HEK293 (cell line): ENCODE measurements around the gene ATP6V0E2.
"Not testable (repeated sequence)": the region's sequence is repeated elsewhere in the genome, so short reads cannot be mapped to it uniquely, and the experiment has no call there.

ENCODE experiments used
- CTCF ChIA-PET: fragments of 350-600 bp; formaldehyde crosslinking; extraction: SDS; loops from one replicate; lab custom pipeline; 2021; ENCODE audit warnings: antibody characterized with exemption; lab: Yijun Ruan, JAX
- POLR2A ChIA-PET: fragments of 300-600 bp; formaldehyde crosslinking; extraction: SDS; loops from one replicate; lab custom pipeline; 2020; ENCODE audit warnings: antibody characterized with exemption, inconsistent platforms; lab: Yijun Ruan, JAX
- H3K27ac ChIP-seq: fragments of 200-500 bp; sonication (Bioruptor generic); 2 replicates; pipeline ENCODE4 v1.5.1; 2014; ENCODE audit warnings: low read depth, low read length, control low read depth, inconsistent platforms; ENCODE audit errors: extremely low read depth
- H3K36me3 ChIP-seq, 2 experiments: fragments of 200-500 bp in 1 of 2; sonication (Bioruptor generic) in 1 of 2; 1 replicate in 1 of 2; 2 replicates in 1 of 2; pipeline ENCODE4 v1.5.1; 2014 to 2017; ENCODE audit warnings: inconsistent platforms in 2 of 2, low read length in 2 of 2; ENCODE audit not compliant: control insufficient read depth in 2 of 2, insufficient read depth in 1 of 2
- H3K4me1 ChIP-seq: fragments of 200-500 bp; sonication (Bioruptor generic); 2 replicates; pipeline ENCODE4 v1.5.1; 2014; ENCODE audit warnings: mild to moderate bottlenecking, low read length, inconsistent platforms; ENCODE audit not compliant: control insufficient read depth, insufficient read depth
- H3K4me3 ChIP-seq: 2 replicates; pipeline ENCODE4 v1.5.1; 2011; ENCODE audit warnings: low read depth, mild to moderate bottlenecking, control low read depth, low read length, moderate library complexity
- H3K9me3 ChIP-seq: fragments of 200-500 bp; sonication (Bioruptor generic); 2 replicates; pipeline ENCODE4 v1.5.1; 2014; ENCODE audit warnings: low read depth, low read length, inconsistent platforms; ENCODE audit not compliant: control insufficient read depth, insufficient read depth
- GLIS2 ChIP-seq: fragments of 450-650 bp; formaldehyde crosslinking; IDR thresholded peaks from 2 replicates; pipeline ENCODE4 v1.5.1; 2016; ENCODE audit warnings: missing biosample characterization, missing genetic modification characterization
- PATZ1 ChIP-seq: fragments of 450-650 bp; formaldehyde crosslinking; IDR thresholded peaks from 2 replicates; pipeline ENCODE4 v1.5.1; 2016; ENCODE audit warnings: missing biosample characterization, missing genetic modification characterization
- SP7 ChIP-seq: fragments of 450-650 bp; formaldehyde crosslinking; IDR thresholded peaks from 2 replicates; pipeline ENCODE4 v1.5.1; 2016; ENCODE audit warnings: missing biosample characterization, missing genetic modification characterization
- ZFP37 ChIP-seq: fragments of 450-650 bp; formaldehyde crosslinking; IDR thresholded peaks from 2 replicates; pipeline ENCODE4 v1.5.1; 2016; ENCODE audit warnings: missing biosample characterization, missing genetic modification characterization
- ZNF114 ChIP-seq: fragments of 450-650 bp; formaldehyde crosslinking; IDR thresholded peaks from 2 replicates; pipeline ENCODE4 v1.5.0; 2017; ENCODE audit warnings: missing biosample characterization, missing genetic modification characterization
- ZNF175 ChIP-seq: fragments of 450-650 bp; formaldehyde crosslinking; IDR thresholded peaks from 2 replicates; pipeline ENCODE4 v1.5.1; 2016; ENCODE audit warnings: missing biosample characterization, missing genetic modification characterization
- ZNF423 ChIP-seq: fragments of 450-650 bp; formaldehyde crosslinking; IDR thresholded peaks from 2 replicates; pipeline ENCODE4 v1.5.1; 2016; ENCODE audit warnings: missing biosample characterization, missing genetic modification characterization
- ZNF426 ChIP-seq: fragments of 450-650 bp; formaldehyde crosslinking; IDR thresholded peaks from 2 replicates; pipeline ENCODE4 v1.5.1; 2017; ENCODE audit warnings: missing biosample characterization, missing genetic modification characterization, mild to moderate bottlenecking, inconsistent platforms, moderate library complexity
- ZNF433 ChIP-seq: fragments of 450-650 bp; formaldehyde crosslinking; IDR thresholded peaks from 2 replicates; pipeline ENCODE4 v1.5.1; 2016; ENCODE audit warnings: missing biosample characterization, missing genetic modification characterization, low read depth
- ZNF510 ChIP-seq: fragments of 450-650 bp; formaldehyde crosslinking; IDR thresholded peaks from 2 replicates; pipeline ENCODE4 v1.5.1; 2018; ENCODE audit warnings: mild to moderate bottlenecking, missing genetic modification characterization, missing biosample characterization; ENCODE audit not compliant: insufficient replicate concordance
- ZNF513 ChIP-seq: fragments of 450-650 bp; IDR thresholded peaks from 2 replicates; pipeline ENCODE4 v1.5.1; 2018; ENCODE audit warnings: missing biosample characterization, missing genetic modification characterization
- ZNF580 ChIP-seq: fragments of 450-650 bp; formaldehyde crosslinking; IDR thresholded peaks from 2 replicates; pipeline ENCODE4 v1.5.1; 2016; ENCODE audit warnings: missing biosample characterization, missing genetic modification characterization
- ZNF626 ChIP-seq: fragments of 450-650 bp; sonication (Bioruptor Pico); formaldehyde crosslinking; IDR thresholded peaks from 2 replicates; pipeline ENCODE4 v1.5.1; 2018; ENCODE audit warnings: missing biosample characterization, missing genetic modification characterization, inconsistent platforms
- ZNF776 ChIP-seq: fragments of 450-650 bp; formaldehyde crosslinking; IDR thresholded peaks from 2 replicates; pipeline ENCODE4 v1.5.0; 2017; ENCODE audit warnings: missing biosample characterization, missing genetic modification characterization, borderline replicate concordance
- ZSCAN18 ChIP-seq: fragments of 450-650 bp; formaldehyde crosslinking; IDR thresholded peaks from 2 replicates; pipeline ENCODE4 v1.5.1; 2016; ENCODE audit warnings: missing biosample characterization, missing genetic modification characterization

ATP6V0E2 gene

GRCh38 chr7:149886018-149886415 is 12.2 kb downstream of the ATP6V0E2 start:
- no peak overlapping the region for H3K27ac ChIP-seq
- H3K4me1 ChIP-seq = no peaks in the 10 kb centered on the region
- peaks cover 0 to 3% of the 10 kb centered on the region in 2 experiments; a peak in 1 of 3 replicates for H3K36me3 ChIP-seq
- TF ChIP-seq ZNF426 (no peak), ZNF114 (no peak), ZNF580 (no peak), ZNF776 (tag by site-specific recombination) (no peak)
- H3K9me3 ChIP-seq = no peaks in the 10 kb centered on the region
- POLR2A ChIA-PET = no interaction called here
- H3K4me3 ChIP-seq = no peak overlapping the region
- CTCF ChIA-PET = no interaction called here

- H3K9me3 ChIP-seq = no peaks in the 10 kb centered on the region
- no peak overlapping the region for H3K4me3 ChIP-seq
- no peak overlapping the region for H3K27ac ChIP-seq
- H3K36me3 ChIP-seq = peaks cover 0 to 3% of the 10 kb centered on the region in 2 experiments; a peak in 1 of 3 replicates
- TF ChIP-seq ZNF513 (tag by site-specific recombination) (no peak), ZNF423 (tag by site-specific recombination) (no peak), ZNF433 (tag by site-specific recombination) (no peak), PATZ1 (tag by site-specific recombination) (no peak), SP7 (tag by site-specific recombination) (no peak), GLIS2 (tag by site-specific recombination) (no peak), ZSCAN18 (no peak), ZNF175 (tag by site-specific recombination) (no peak), ZFP37 (tag by site-specific recombination) (no peak), ZNF510 (tag by site-specific recombination) (no peak), ZNF626 (tag by site-specific recombination) (no peak)
- POLR2A ChIA-PET = no interaction called here
- CTCF ChIA-PET = no interaction called here
- H3K4me1 ChIP-seq = no peaks in the 10 kb centered on the region
Observed at GRCh38 chr7:149887311-149887710, 13.5 kb downstream of the ATP6V0E2 start.

GRCh38 chr7:149890715-149891114 is 16.9 kb downstream of the ATP6V0E2 start:
- POLR2A ChIA-PET, H3K27ac ChIP-seq, H3K9me3 ChIP-seq, H3K36me3 ChIP-seq, H3K4me3 ChIP-seq, H3K4me1 ChIP-seq, CTCF ChIA-PET: not testable (repeated sequence)

GRCh38 chr7:149894957-149895356 is 21.2 kb downstream of the ATP6V0E2 start:
- H3K4me3 ChIP-seq, H3K36me3 ChIP-seq, CTCF ChIA-PET, H3K27ac ChIP-seq, H3K9me3 ChIP-seq, H3K4me1 ChIP-seq, POLR2A ChIA-PET: not testable (repeated sequence)

- H3K4me1 ChIP-seq, CTCF ChIA-PET, H3K4me3 ChIP-seq, H3K36me3 ChIP-seq, H3K9me3 ChIP-seq, POLR2A ChIA-PET, H3K27ac ChIP-seq: not testable (repeated sequence)
Observed at GRCh38 chr7:149907776-149908376, 34.1 kb downstream of the ATP6V0E2 start.

- CTCF ChIA-PET, H3K27ac ChIP-seq, H3K4me1 ChIP-seq, H3K9me3 ChIP-seq, H3K4me3 ChIP-seq, POLR2A ChIA-PET, H3K36me3 ChIP-seq: not testable (repeated sequence)
Observed at GRCh38 chr7:149910219-149910618, 36.5 kb downstream of the ATP6V0E2 start.
